Ovary (tissue), 9 donors: ENCODE measurements around the gene FPGT. TPM values are rescaled to one million over a fixed set of nuclear protein-coding genes. Genes with fewer than 3 reads are reported as not detected.

Source experiments
- DNase-seq, 5 donors: peaks; one replicate each; pipeline ENCODE4 v3.0.0-alpha.2; 2019 to 2020
- H3K27ac ChIP-seq, 2 donors: fragments of 200-600 bp; one replicate each; pipeline versions ENCODE4 v1.5.1 to v1.8.0; 2019 to 2022
- H3K27me3 ChIP-seq: fragments of 200-600 bp; one replicate; pipeline ENCODE4 v1.8.0; 2022
- H3K36me3 ChIP-seq: fragments of 200-600 bp; sonication (generic); one replicate; pipeline ENCODE4 v1.5.1; 2019
- H3K4me1 ChIP-seq: one replicate; pipeline ENCODE4 v1.8.1; 2013; ENCODE audit warnings: mild to moderate bottlenecking, moderate library complexity; ENCODE audit not compliant: insufficient read depth
- H3K4me3 ChIP-seq: fragments of 200-600 bp; sonication (generic); one replicate; pipeline ENCODE4 v1.5.1; 2017
- H3K9me3 ChIP-seq, 2 donors: fragments of 200-600 bp in 1 of 2; sonication (generic) in 1 of 2; one replicate each; pipeline versions ENCODE4 v1.5.1 to v1.8.1; 2013 to 2019; ENCODE audit warnings: mild to moderate bottlenecking in 1 of 2, moderate library complexity in 1 of 2
- EP300 ChIP-seq: sonication (generic); formaldehyde crosslinking; IDR thresholded peaks from one replicate; pipeline ENCODE4 v1.6.1; 2017; ENCODE audit warnings: antibody characterized with exemption
- POLR2A ChIP-seq: fragments of 450-650 bp; IDR thresholded peaks from one replicate; pipeline ENCODE4 v1.6.1; 2017; ENCODE audit warnings: antibody characterized with exemption, mild to moderate bottlenecking, moderate library complexity
- WGBS, 3 donors: extraction: QIAGEN DNeasy Blood & Tissue Kit in 1 of 3; methylation state at CpG; one replicate each; pipeline versions ENCODE4 v1.1.5 to v1.1.7; 2013 to 2017; 5-methylcytosine and 5-hydroxymethylcytosine counted together
- intact Hi-C, 4 donors: fragments of 100-400 bp; cut with DNase I; formaldehyde crosslinking; loops; one replicate each; pipeline versions ENCODE4 v1.11.0 to v1.15.1; 2022 to 2023
- polyA plus RNA-seq, 2 donors: library from polyadenylated mRNA; stranded (reverse); fragments of 200-250 nt in 1 of 2; fragments of 350-450 nt in 1 of 2; fragmentation: Illumina TruSeq in 1 of 2; extraction: RNeasy Lipid Tissue Mini Kit (QIAGEN cat#74804) in 1 of 2; gene quantifications; one replicate each; pipeline ENCODE4 v1.2.3, GENCODE V29; 2013 to 2014
- total RNA-seq, 7 donors: library from RNA; depleted of rRNA in 2 of 7; stranded (reverse); fragments of >200 nt in 2 of 7; fragmentation: NEBNext Ultra II Directional in 3 of 7; extraction: Animal tissue kit (Norgen Biotek cat#: 25700) in 3 of 7; gene quantifications; one replicate each; pipeline versions ENCODE4 v1.1.0 to v1.2.4, GENCODE V29; 2016 to 2023
- TF ChIP-seq, protein P1 (sequence below), 3 donors: fragments of 450-650 bp in 2 of 3; fragments of 200-600 bp in 1 of 3; IDR thresholded peaks; one replicate each; pipeline versions ENCODE4 v1.5.1 to v1.8.0; 2016 to 2022; ENCODE audit warnings: antibody characterized with exemption in 3 of 3, mild to moderate bottlenecking in 1 of 3
- donor health status: DM: no; HTN: no; CAD: no; lungs with moderate emphysema.
- donor health status: DM: no; HTN: no; CAD: no.
- donor health status: Bipolar disorder and iron deficiency.
- donor health status: DM: yes; HTN: yes; CAD: no.
- donor health status: DM: no; HTN: no; CAD: no.
- donor health status: DM: yes; HTN: yes; CAD: no.

Gene FPGT
- total and polyA plus RNA-seq, 9 donors = 6.0 to 23.1 (median 13.0) TPM

DNA sequence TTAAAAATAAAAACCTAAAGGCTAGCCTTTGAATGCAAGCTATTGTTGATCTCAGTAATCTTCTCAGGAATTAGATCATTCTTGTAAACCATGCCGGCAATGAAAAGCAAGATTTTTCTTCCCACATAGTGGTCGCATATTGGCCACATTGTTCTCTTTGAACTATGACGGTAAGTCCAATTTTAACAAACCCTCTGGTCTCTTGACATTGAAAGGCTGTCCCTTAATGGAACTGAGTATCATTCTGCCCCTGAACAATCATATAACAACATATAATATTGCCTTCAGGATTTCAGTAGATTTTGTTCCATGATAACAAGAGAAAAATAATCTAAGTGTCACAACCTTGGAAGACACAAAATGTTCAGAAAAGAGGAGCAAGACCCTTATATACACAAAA lies 38.4 kb downstream of the FPGT start:
- Histone ChIP-seq H3K4me1 (no peaks in the 10 kb centered on the region), H3K27ac (no peak overlapping the region), H3K36me3 (no peaks in the 10 kb centered on the region), H3K9me3 (no peaks in the 10 kb centered on the region), H3K27me3 (no peaks in the 10 kb centered on the region), H3K4me3 (no peak overlapping the region)
- WGBS, 3 donors = 96 to 97% (median 97%) methylated on average over 3 of the region's 3 CpGs
- intact Hi-C loops = no loop called here
- DNase-seq = no peak
- TF ChIP-seq POLR2A (no peak), EP300 (no peak)
- TF ChIP-seq, protein P1, sequence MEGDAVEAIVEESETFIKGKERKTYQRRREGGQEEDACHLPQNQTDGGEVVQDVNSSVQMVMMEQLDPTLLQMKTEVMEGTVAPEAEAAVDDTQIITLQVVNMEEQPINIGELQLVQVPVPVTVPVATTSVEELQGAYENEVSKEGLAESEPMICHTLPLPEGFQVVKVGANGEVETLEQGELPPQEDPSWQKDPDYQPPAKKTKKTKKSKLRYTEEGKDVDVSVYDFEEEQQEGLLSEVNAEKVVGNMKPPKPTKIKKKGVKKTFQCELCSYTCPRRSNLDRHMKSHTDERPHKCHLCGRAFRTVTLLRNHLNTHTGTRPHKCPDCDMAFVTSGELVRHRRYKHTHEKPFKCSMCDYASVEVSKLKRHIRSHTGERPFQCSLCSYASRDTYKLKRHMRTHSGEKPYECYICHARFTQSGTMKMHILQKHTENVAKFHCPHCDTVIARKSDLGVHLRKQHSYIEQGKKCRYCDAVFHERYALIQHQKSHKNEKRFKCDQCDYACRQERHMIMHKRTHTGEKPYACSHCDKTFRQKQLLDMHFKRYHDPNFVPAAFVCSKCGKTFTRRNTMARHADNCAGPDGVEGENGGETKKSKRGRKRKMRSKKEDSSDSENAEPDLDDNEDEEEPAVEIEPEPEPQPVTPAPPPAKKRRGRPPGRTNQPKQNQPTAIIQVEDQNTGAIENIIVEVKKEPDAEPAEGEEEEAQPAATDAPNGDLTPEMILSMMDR (IDR thresholded peaks at IDR 0.05) = no peak

DNA sequence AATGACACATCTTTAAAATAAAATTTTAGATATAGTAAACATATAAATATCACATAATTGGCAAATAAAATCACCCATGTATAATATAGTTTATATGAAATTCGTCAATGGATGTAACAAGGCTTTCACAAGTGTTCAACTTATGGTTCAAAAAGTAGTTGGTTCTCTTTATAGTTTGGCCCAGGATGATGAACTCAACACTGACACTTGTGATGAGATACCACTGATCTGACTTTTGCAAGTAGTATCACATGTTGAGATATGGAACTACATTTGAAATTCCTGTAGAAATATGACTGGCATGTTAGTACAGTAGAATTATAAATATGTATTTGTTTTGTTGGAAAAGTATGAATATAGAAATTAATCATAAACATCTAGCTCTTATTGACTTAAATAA lies 39.0 kb downstream of the FPGT start:
- Histone ChIP-seq H3K9me3 (no peaks in the 10 kb centered on the region), H3K4me3 (no peak overlapping the region), H3K27ac (no peak overlapping the region), H3K36me3 (no peaks in the 10 kb centered on the region), H3K27me3 (no peaks in the 10 kb centered on the region), H3K4me1 (no peaks in the 10 kb centered on the region)
- TF ChIP-seq, protein P1 (IDR thresholded peaks at IDR 0.05) = no peak
- TF ChIP-seq EP300 = no peak
- no peak for TF ChIP-seq POLR2A
- intact Hi-C loops = no loop called here
- 85 to 96% (median 93%) methylated on average over 1 of the region's 1 CpG for WGBS, 3 donors
- DNase-seq = no peak

DNA sequence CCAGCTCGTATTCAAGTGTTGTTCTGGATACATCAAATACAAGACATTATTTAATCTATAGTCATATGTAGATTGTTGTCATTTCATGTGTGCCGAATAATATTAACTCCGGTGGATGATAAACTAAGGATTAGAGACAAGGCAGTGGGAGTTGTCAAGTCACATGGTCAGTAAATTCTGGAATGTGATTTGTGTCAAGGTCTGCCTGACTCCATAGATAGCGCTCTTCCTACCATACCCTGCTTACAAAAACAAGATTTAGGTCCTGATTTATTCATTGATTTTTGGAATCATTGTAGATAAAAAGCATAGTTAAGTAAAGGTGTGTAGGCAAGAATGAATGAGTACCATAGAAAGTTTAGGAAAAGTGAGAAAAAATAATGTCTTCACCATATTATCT lies 39.7 kb downstream of the FPGT start:
- no peaks in the 10 kb centered on the region for H3K4me1 ChIP-seq
- no peak for DNase-seq
- intact Hi-C loops = no loop called here
- H3K27ac ChIP-seq = no peak overlapping the region
- H3K27me3 ChIP-seq = no peaks in the 10 kb centered on the region
- H3K36me3 ChIP-seq = no peaks in the 10 kb centered on the region
- no peak overlapping the region for H3K4me3 ChIP-seq
- 86 to 93% (median 87%) methylated on average over 4 of the region's 4 CpGs for WGBS, 3 donors
- TF ChIP-seq EP300 = no peak
- H3K9me3 ChIP-seq = no peaks in the 10 kb centered on the region

- H3K4me1 ChIP-seq = no peaks in the 10 kb centered on the region
- no peak overlapping the region for H3K27ac ChIP-seq
- 18 to 27% (median 27%) methylated on average over 2 of the region's 2 CpGs for WGBS, 3 donors
- H3K9me3 ChIP-seq = no peaks in the 10 kb centered on the region
- H3K4me3 ChIP-seq = no peak overlapping the region
- TF ChIP-seq POLR2A (no peak), EP300 (no peak)
- TF ChIP-seq, protein P1 (IDR thresholded peaks at IDR 0.05) = no peak
- no peaks in the 10 kb centered on the region for H3K27me3 ChIP-seq
- intact Hi-C loops = no loop called here
- DNase-seq = no peak
- H3K36me3 ChIP-seq = no peaks in the 10 kb centered on the region
These were observed 47.2 kb downstream of the FPGT start for GRCh38 chr1:74245168-74245772.

- WGBS, 3 donors = 54 to 63% (median 58%) methylated on average over 2 of the region's 2 CpGs
- no peak overlapping the region for H3K27ac ChIP-seq
These were observed 48.3 kb downstream of the FPGT start for GRCh38 chr1:74246315-74246714.

More at GRCh38 chr1:74246315-74246714, 48.3 kb downstream of the FPGT start:
- H3K4me3 ChIP-seq = no peak overlapping the region
- no peaks in the 10 kb centered on the region for H3K36me3 ChIP-seq
- no peaks in the 10 kb centered on the region for H3K9me3 ChIP-seq
- no peak for DNase-seq
- intact Hi-C loops = no loop called here
- no peaks in the 10 kb centered on the region for H3K27me3 ChIP-seq
- H3K4me1 ChIP-seq = no peaks in the 10 kb centered on the region
- TF ChIP-seq EP300 (no peak), POLR2A (no peak)
- TF ChIP-seq, protein P1 (IDR thresholded peaks at IDR 0.05) = no peak
